ENCODE data around the gene SFXN1. TPM values are rescaled to one million over a fixed set of nuclear protein-coding genes. Genes with fewer than 3 reads are reported as not detected.

Gene SFXN1
- total RNA-seq, 1 experiment from 2014 or later = 88.3 TPM

GRCh38 chr5:175572886-175573285 is 94.5 kb downstream of the SFXN1 start:
- in situ Hi-C loops (cut with HindIII; ENCODE audit: low pct_unique_long_range_greater_than_20kb, low sequenced_read_pairs) (no loop called here), intact Hi-C loops (cut with micrococcal nuclease; ENCODE audit: unreplicated experiment) (no loop called here)
- H3K36me3 ChIP-seq (ENCODE audit: control insufficient read depth, insufficient read depth, low read length) = no peaks in the 10 kb centered on the region
- no peak overlapping the region for H3K27ac ChIP-seq (ENCODE audit: low read length)
- ChIA-PET POLR2A (no interaction called here), CTCF (no interaction called here)
- ATAC-seq (no peak), DNase-seq (ENCODE audit: low read depth, low spot score) (no peak)
- H3K4me3 ChIP-seq (ENCODE audit: low read depth in 2 of 2, low read length in 2 of 2) = no peak overlapping the region
- TF ChIP-seq POLR2AphosphoS5 (IDR thresholded peaks at IDR 0.05; ENCODE audit: low read depth, low read length) (no peak), TCF7L2 (IDR thresholded peaks at IDR 0.05; ENCODE audit: low read depth, low read length) (no peak), SIN3A (IDR thresholded peaks at IDR 0.05; ENCODE audit: borderline replicate concordance, insufficient read depth, low read depth, low read length) (no peak), CTCF (IDR thresholded peaks at IDR 0.05) (no peak)
- TF ChIP-seq, protein P1, sequence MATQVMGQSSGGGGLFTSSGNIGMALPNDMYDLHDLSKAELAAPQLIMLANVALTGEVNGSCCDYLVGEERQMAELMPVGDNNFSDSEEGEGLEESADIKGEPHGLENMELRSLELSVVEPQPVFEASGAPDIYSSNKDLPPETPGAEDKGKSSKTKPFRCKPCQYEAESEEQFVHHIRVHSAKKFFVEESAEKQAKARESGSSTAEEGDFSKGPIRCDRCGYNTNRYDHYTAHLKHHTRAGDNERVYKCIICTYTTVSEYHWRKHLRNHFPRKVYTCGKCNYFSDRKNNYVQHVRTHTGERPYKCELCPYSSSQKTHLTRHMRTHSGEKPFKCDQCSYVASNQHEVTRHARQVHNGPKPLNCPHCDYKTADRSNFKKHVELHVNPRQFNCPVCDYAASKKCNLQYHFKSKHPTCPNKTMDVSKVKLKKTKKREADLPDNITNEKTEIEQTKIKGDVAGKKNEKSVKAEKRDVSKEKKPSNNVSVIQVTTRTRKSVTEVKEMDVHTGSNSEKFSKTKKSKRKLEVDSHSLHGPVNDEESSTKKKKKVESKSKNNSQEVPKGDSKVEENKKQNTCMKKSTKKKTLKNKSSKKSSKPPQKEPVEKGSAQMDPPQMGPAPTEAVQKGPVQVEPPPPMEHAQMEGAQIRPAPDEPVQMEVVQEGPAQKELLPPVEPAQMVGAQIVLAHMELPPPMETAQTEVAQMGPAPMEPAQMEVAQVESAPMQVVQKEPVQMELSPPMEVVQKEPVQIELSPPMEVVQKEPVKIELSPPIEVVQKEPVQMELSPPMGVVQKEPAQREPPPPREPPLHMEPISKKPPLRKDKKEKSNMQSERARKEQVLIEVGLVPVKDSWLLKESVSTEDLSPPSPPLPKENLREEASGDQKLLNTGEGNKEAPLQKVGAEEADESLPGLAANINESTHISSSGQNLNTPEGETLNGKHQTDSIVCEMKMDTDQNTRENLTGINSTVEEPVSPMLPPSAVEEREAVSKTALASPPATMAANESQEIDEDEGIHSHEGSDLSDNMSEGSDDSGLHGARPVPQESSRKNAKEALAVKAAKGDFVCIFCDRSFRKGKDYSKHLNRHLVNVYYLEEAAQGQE (IDR thresholded peaks at IDR 0.05; ENCODE audit: insufficient read depth in 1 of 2, low read depth in 2 of 2, low read length in 1 of 2) = no peak
- BruUV-seq (replicated peaks) = no TSS peak
- H3K27me3 ChIP-seq (ENCODE audit: control insufficient read depth, insufficient read depth, low read length) = peaks cover 12% of the 10 kb centered on the region
- no peaks in the 10 kb centered on the region for H3K4me1 ChIP-seq (ENCODE audit: control insufficient read depth, insufficient read depth, low read length)
- no peaks in the 10 kb centered on the region for H3K9me3 ChIP-seq (ENCODE audit: control insufficient read depth, insufficient read depth, low read depth, low read length)

DNA sequence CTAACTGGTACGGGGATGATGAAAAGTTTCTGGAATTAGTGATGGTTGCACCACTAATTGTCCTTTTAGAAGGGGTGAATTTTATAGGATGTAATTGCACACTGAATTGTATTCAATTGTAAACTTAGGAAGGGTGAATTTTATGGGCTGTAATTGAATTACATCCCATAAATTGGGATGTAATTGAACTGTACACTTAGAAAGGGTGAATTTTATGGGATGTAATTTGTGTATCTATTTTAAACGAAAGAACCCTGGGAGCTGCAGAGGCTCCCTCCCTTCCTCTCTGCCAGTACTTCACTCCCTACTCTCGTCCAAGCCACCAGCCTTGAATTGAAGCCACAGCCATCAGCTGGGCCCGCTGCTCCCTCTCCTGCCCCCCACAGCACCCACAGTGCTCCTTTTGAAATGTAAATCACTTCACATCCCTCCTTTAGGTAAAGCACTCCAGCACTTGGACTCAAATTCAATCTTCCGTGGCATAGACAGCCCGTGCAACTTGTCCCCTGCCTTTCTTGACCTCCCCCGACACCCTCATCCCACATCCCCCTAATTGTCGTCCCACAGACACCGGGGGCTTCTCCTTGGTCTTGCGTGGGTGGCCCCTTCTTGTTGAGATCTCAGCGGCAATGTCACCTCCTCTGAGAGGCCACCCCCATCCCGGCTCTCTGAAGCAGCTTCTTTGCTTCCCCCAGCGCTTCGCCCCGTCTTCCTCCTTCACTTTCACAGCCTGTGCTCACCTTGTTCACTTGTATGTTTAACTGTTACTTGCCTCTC is 95.3 kb downstream of the SFXN1 start:
- no peak overlapping the region for H3K4me3 ChIP-seq (ENCODE audit: low read depth in 2 of 2, low read length in 2 of 2)
- no peak overlapping the region for H3K27ac ChIP-seq (ENCODE audit: low read length)
- CTCF ChIA-PET = no interaction called here
- H3K9me3 ChIP-seq (ENCODE audit: control insufficient read depth, insufficient read depth, low read depth, low read length) = no peaks in the 10 kb centered on the region
- BruUV-seq (replicated peaks) = no TSS peak
- TF ChIP-seq CTCF (IDR thresholded peaks at IDR 0.05) (no peak), SIN3A (IDR thresholded peaks at IDR 0.05; ENCODE audit: borderline replicate concordance, insufficient read depth, low read depth, low read length) (no peak), POLR2AphosphoS5 (IDR thresholded peaks at IDR 0.05; ENCODE audit: low read depth, low read length) (no peak), TCF7L2 (IDR thresholded peaks at IDR 0.05; ENCODE audit: low read depth, low read length) (no peak)
- TF ChIP-seq, protein P1 (IDR thresholded peaks at IDR 0.05; ENCODE audit: insufficient read depth in 1 of 2, low read depth in 2 of 2, low read length in 1 of 2) = no peak
- intact Hi-C loops (cut with micrococcal nuclease; ENCODE audit: unreplicated experiment) = no loop called here
- DNase-seq (ENCODE audit: low read depth, low spot score) (no peak), ATAC-seq (no peak)
- no peaks in the 10 kb centered on the region for H3K36me3 ChIP-seq (ENCODE audit: control insufficient read depth, insufficient read depth, low read length)
- in situ Hi-C loops (cut with HindIII; ENCODE audit: low pct_unique_long_range_greater_than_20kb, low sequenced_read_pairs) = no loop called here
- H3K27me3 ChIP-seq (ENCODE audit: control insufficient read depth, insufficient read depth, low read length) = peaks cover 10% of the 10 kb centered on the region
- POLR2A ChIA-PET = no interaction called here
- H3K4me1 ChIP-seq (ENCODE audit: control insufficient read depth, insufficient read depth, low read length) = no peaks in the 10 kb centered on the region
